HepG2 (cell line): ENCODE data around the gene WEE1. TPM values are rescaled to one million over a fixed set of nuclear protein-coding genes. Genes with fewer than 3 reads are reported as not detected.
A peak's percentile ranks its signal among the peaks of the same experiment; 100 is the strongest.

ENCODE experiments used
- ATAC-seq: fragments of 200-7000 bp; cut with Tn5 transposase; 3 replicates; pipeline ENCODE4 v1.9.1; 2020; ENCODE audit warnings: mild to moderate bottlenecking, moderate library complexity
- Bru-seq: library from RNA; stranded (reverse); fragments of 400-500 nt; gene quantifications from one replicate; lab custom pipeline; 2021; lab: Mats Ljungman, UMichigan
- BruChase-seq, 2 experiments: library from RNA; stranded (reverse); fragments of 400-500 nt; gene quantifications; one replicate each; lab custom pipeline; 2021; lab: Mats Ljungman, UMichigan
- BruUV-seq: library from RNA; stranded (reverse); fragments of 400-500 nt; replicated peaks from 2 replicates; lab custom pipeline; 2021; lab: Mats Ljungman, UMichigan
- CTCF ChIA-PET: fragments of 300-600 bp; formaldehyde crosslinking; extraction: SDS; loops from one replicate; lab custom pipeline; 2021; ENCODE audit warnings: low total read pairs, inconsistent platforms, low intra/inter-chr PET ratio; lab: Yijun Ruan, JAX
- POLR2A ChIA-PET: fragments of 350-600 bp; sonication (Branson Sonifier 250); formaldehyde crosslinking; loops from one replicate; lab custom pipeline; 2020; ENCODE audit warnings: antibody characterized with exemption, inconsistent platforms; lab: Yijun Ruan, JAX
- DNase-seq: peaks from one replicate; pipeline ENCODE4 v3.0.0-alpha.2; 2015; ENCODE audit warnings: low spot score
- FAIRE-seq: peaks from 3 replicates; lab custom pipeline; 2011; peaks lifted over from hg19 to GRCh38; lab: Jason Lieb, UNC
- H2AFZ ChIP-seq: one replicate; pipeline ENCODE4 v1.6.1; 2011; ENCODE audit warnings: low read length, inconsistent platforms
- H3K27ac ChIP-seq: fragments of 300-600 bp; 3 replicates; pipeline ENCODE4 v1.8.0; 2011; ENCODE audit warnings: mixed run types, mild to moderate bottlenecking, mixed read lengths, low read length, inconsistent platforms; ENCODE audit not compliant: insufficient read depth; ENCODE audit errors: extremely low read length
- H3K27me3 ChIP-seq, 2 experiments: fragments of 200-600 bp in 1 of 2; 2 replicates in 1 of 2; 3 replicates in 1 of 2; pipeline versions ENCODE4 v1.6.0 to v1.8.0; 2011; ENCODE audit warnings: low read length in 2 of 2, mild to moderate bottlenecking in 2 of 2, moderate library complexity in 2 of 2, inconsistent platforms in 1 of 2; ENCODE audit not compliant: insufficient read depth in 2 of 2, control insufficient read depth in 1 of 2
- H3K36me3 ChIP-seq, 2 experiments: fragments of 200-600 bp in 1 of 2; replicated peaks in 1 of 2; 2 replicates in 1 of 2; 3 replicates in 1 of 2; pipeline versions ENCODE4 v1.5.1 to v1.8.0; 2011; ENCODE audit warnings: low read length in 2 of 2, inconsistent platforms in 1 of 2; ENCODE audit not compliant: insufficient read depth in 2 of 2, control insufficient read depth in 1 of 2
- H3K4me1 ChIP-seq: 2 replicates; pipeline ENCODE4 v1.5.1; 2012; ENCODE audit warnings: low read length, inconsistent platforms; ENCODE audit not compliant: insufficient read depth
- H3K4me2 ChIP-seq: 2 replicates; pipeline ENCODE4 v1.6.0; 2011; ENCODE audit warnings: low read depth, low read length, inconsistent platforms
- H3K4me3 ChIP-seq, 3 experiments: fragments of 200-600 bp in 1 of 3; sonication (generic), shearing (Covaris generic) in 1 of 3; replicated peaks in 1 of 3; 2 replicates each; pipeline ENCODE4 v1.5.1; 2011 to 2016; ENCODE audit warnings: low read length in 3 of 3, inconsistent platforms in 2 of 3, low read depth in 2 of 3, mild to moderate bottlenecking in 2 of 3, control low read depth in 1 of 3, mixed read lengths in 1 of 3; ENCODE audit not compliant: insufficient read depth in 1 of 3
- H3K79me2 ChIP-seq: one replicate; pipeline ENCODE4 v1.6.1; 2011; ENCODE audit warnings: low read length, inconsistent platforms; ENCODE audit not compliant: insufficient read depth
- H3K9ac ChIP-seq: 2 replicates; pipeline ENCODE4 v1.6.0; 2011; ENCODE audit warnings: mild to moderate bottlenecking, low read depth, low read length, inconsistent platforms; ENCODE audit not compliant: insufficient read depth
- H3K9me3 ChIP-seq: 2 replicates; pipeline ENCODE4 v1.5.1; 2012; ENCODE audit warnings: mild to moderate bottlenecking, low read length
- H4K20me1 ChIP-seq: 2 replicates; pipeline ENCODE4 v1.6.0; 2011; ENCODE audit warnings: inconsistent platforms, mild to moderate bottlenecking, low read length, moderate library complexity; ENCODE audit not compliant: insufficient read depth
- AGO1 ChIP-seq: fragments of 200-400 bp; formaldehyde crosslinking; IDR thresholded peaks from 2 replicates; pipeline ENCODE4 v1.6.1; 2017; ENCODE audit warnings: mild to moderate bottlenecking, low read depth, low read length, moderate library complexity; ENCODE audit not compliant: poor library complexity, severe bottlenecking
- CEBPZ ChIP-seq: IDR thresholded peaks from 2 replicates; pipeline ENCODE4 v1.6.1; 2012; ENCODE audit warnings: low read length, improper control_type of control experiment
- NAIF1 ChIP-seq: sonication (generic); formaldehyde crosslinking; IDR thresholded peaks from 2 replicates; pipeline ENCODE4 v1.5.0; 2020; ENCODE audit warnings: mild to moderate bottlenecking, missing genetic modification reagents, borderline replicate concordance
- PHB2 ChIP-seq: fragments of 450-650 bp; IDR thresholded peaks from 2 replicates; pipeline ENCODE4 v1.6.1; 2018; ENCODE audit not compliant: partially characterized antibody
- PITX1 ChIP-seq: sonication (generic); formaldehyde crosslinking; IDR thresholded peaks from 2 replicates; pipeline ENCODE4 v1.5.1; 2020; ENCODE audit warnings: mild to moderate bottlenecking, missing genetic modification reagents
- POLR2AphosphoS5 ChIP-seq: IDR thresholded peaks from 2 replicates; pipeline ENCODE4 v1.6.1; 2012; ENCODE audit warnings: low read depth, low read length
- ZSCAN30 ChIP-seq: sonication (generic); formaldehyde crosslinking; IDR thresholded peaks from 2 replicates; pipeline ENCODE4 v1.5.0; 2020; ENCODE audit warnings: mild to moderate bottlenecking, missing genetic modification reagents
- WGBS: methylation state at CpG from one replicate; pipeline ENCODE4 v1.1.6; 2017; ENCODE audit warnings: low lambda C conversion rate; 5-methylcytosine and 5-hydroxymethylcytosine counted together
- in situ Hi-C: cut with HindIII; loops from 2 replicates; pipeline ENCODE4 v1.10.0; 2017; ENCODE audit warnings: low pct_unique_long_range_greater_than_20kb; ENCODE audit not compliant: extremely low pct_ligation_motif_present
- intact Hi-C: fragments of 100-400 bp; cut with micrococcal nuclease; formaldehyde crosslinking; loops from one replicate; pipeline ENCODE4 v1.10.0; 2022; ENCODE audit not compliant: unreplicated experiment
- long read RNA-seq, 2 experiments: library from RNA in 1 of 2; library from polyadenylated mRNA in 1 of 2; stranded (forward) in 1 of 2; unstranded in 1 of 2; transcript quantifications; one replicate each; pipeline ENCODE4 v2.0.0, GENCODE V29; 2019 to 2022
- polyA minus RNA-seq, 3 experiments: library from RNA; depleted of rRNA, polyadenylated mRNA; stranded (reverse); fragments of >200 nt; gene quantifications; 2 replicates each; pipeline ENCODE4 v1.2.3, GENCODE V29; 2011; ENCODE audit warnings: low replicate concordance in 1 of 3
- polyA plus RNA-seq, 8 experiments: library from polyadenylated mRNA; depleted of rRNA in 3 of 8; stranded (reverse) in 7 of 8; unstranded in 1 of 8; fragments of >200 nt; fragmentation: Illumina TruSeq in 4 of 8; extraction: Trizol in 4 of 8; gene quantifications; 2 replicates each; pipeline versions ENCODE4 v1.2.1 to v1.2.3, GENCODE V29; 2011 to 2016; ENCODE audit warnings: low read depth in 4 of 8, missing spikeins in 1 of 8, mixed read lengths in 1 of 8; ENCODE audit not compliant: insufficient read depth in 1 of 8
- total RNA-seq, 5 experiments: library from RNA; depleted of rRNA; stranded (reverse); fragments of >200 nt; fragmentation: Illumina TruSeq; extraction: Trizol; gene quantifications; 2 replicates each; pipeline ENCODE4 v1.2.3, GENCODE V29; 2016; ENCODE audit warnings: low read depth in 1 of 5
- TF ChIP-seq, protein P1 (sequence below): sonication (generic); formaldehyde crosslinking; IDR thresholded peaks from 2 replicates; pipeline ENCODE4 v1.8.1; 2023; ENCODE audit warnings: missing genetic modification reagents, mild to moderate bottlenecking, borderline replicate concordance
- TF ChIP-seq, protein P2 (sequence below): IDR thresholded peaks from 2 replicates; pipeline ENCODE4 v1.6.1; 2018; ENCODE audit warnings: missing genetic modification reagents, mild to moderate bottlenecking, missing compliant biosample characterization

The WEE1 gene
- total RNA-seq (2016; rRNA removed; fragmentation: Illumina TruSeq; extraction: Trizol) (63.7 and 71.7 TPM in 2 replicates), polyA plus RNA-seq (2011; rRNA removed) (24.2 and 31.4 TPM in 2 replicates), polyA minus RNA-seq (2011; rRNA and poly(A)+ RNA removed; ENCODE audit: low replicate concordance) (13.9 and 26.9 TPM in 2 replicates), Bru-seq, nascent RNA (percentile 94 among the genes with signal in this experiment), BruChase-seq, experiment 1, labeled RNA remaining after a 6-hour chase (percentile 89 among the genes with signal in this experiment), BruChase-seq, experiment 2, labeled RNA remaining after a 2-hour chase (percentile 96 among the genes with signal in this experiment)
- 5.3 and 8.1 TPM in 2 replicates for total RNA-seq (2016; cell fraction: cytosol; rRNA removed; fragmentation: Illumina TruSeq; extraction: Trizol; ENCODE audit: low read depth)
- 59.2 and 62.0 TPM in 2 replicates for total RNA-seq (2016; cell fraction: insoluble cytoplasmic fraction; rRNA removed; fragmentation: Illumina TruSeq; extraction: Trizol)
- total RNA-seq (2016; cell fraction: membrane; rRNA removed; fragmentation: Illumina TruSeq; extraction: Trizol): 16.3 and 20.1 TPM in 2 replicates
- 55.9 and 59.7 TPM in 2 replicates for total RNA-seq (2016; cell fraction: nucleus; rRNA removed; fragmentation: Illumina TruSeq; extraction: Trizol)
- polyA plus RNA-seq (2011; cell fraction: cytosol; rRNA removed): 9.9 and 15.9 TPM in 2 replicates
- 19.4 and 21.7 TPM in 2 replicates for polyA plus RNA-seq (2011; cell fraction: nucleus; rRNA removed)
- 34.3 and 43.6 TPM in 2 replicates for polyA plus RNA-seq (2012)
- polyA plus RNA-seq (2016; cell fraction: cytosol; fragmentation: Illumina TruSeq; extraction: Trizol; ENCODE audit: low read depth): 1.5 and 1.7 TPM in 2 replicates
- 55.1 and 60.7 TPM in 2 replicates for polyA plus RNA-seq (2016; cell fraction: insoluble cytoplasmic fraction; fragmentation: Illumina TruSeq; extraction: Trizol; ENCODE audit: low read depth)
- 5.2 and 6.5 TPM in 2 replicates for polyA plus RNA-seq (2016; cell fraction: membrane; fragmentation: Illumina TruSeq; extraction: Trizol; ENCODE audit: low read depth)
- polyA plus RNA-seq (2016; cell fraction: nucleus; fragmentation: Illumina TruSeq; extraction: Trizol; ENCODE audit: insufficient read depth, low read depth): 61.4 and 70.9 TPM in 2 replicates
- polyA minus RNA-seq (2011; cell fraction: cytosol; rRNA and poly(A)+ RNA removed): 20.9 and 21.9 TPM in 2 replicates
- polyA minus RNA-seq (2011; cell fraction: nucleus; rRNA and poly(A)+ RNA removed): 77.1 and 85.4 TPM in 2 replicates
- long read RNA-seq, experiment 1, partial matches to known transcripts: 2 of 10 reads
- long read RNA-seq, experiment 1, other reads (novel, unspliced or antisense): 6 of 10 reads
- long read RNA-seq, experiment 2, transcript WEE1-202 (11 exons, 2,799 nt): major isoform, 11 of 30 reads
- long read RNA-seq, experiment 2, partial matches to known transcripts: 2 of 30 reads
- long read RNA-seq, experiment 2, other reads (novel, unspliced or antisense): 15 of 30 reads

GRCh38 chr11:9573052-9573774, at the start of gene WEE1:
TSS of gene WEE1 (plus strand) at chr11:9573670. CDS start at chr11:9573934, 264 bp downstream.
- ChIA-PET CTCF (no interaction called here), POLR2A (interaction anchor here (0.9 to 3.3 kb wide), 17 partner anchors 10 to 1236 kb away, joined by 3 to 35 read pairs (median 6); partner anchors contain the start of genes ADM, EIF4G2 and ZNF143)
- ATAC-seq (peak; percentile 88), FAIRE-seq (no peak), DNase-seq (peak; percentile 94)
- Histone ChIP-seq H3K9me3 (no peaks in the 10 kb centered on the region), H2AFZ (no peak within 1 kb of the TSS), H3K27ac (peak within 1 kb of the TSS; percentile 100), H3K79me2 (peaks cover 46% of the 10 kb centered on the region), H3K4me2 (peak within 1 kb of the TSS; percentile 77), H4K20me1 (peaks cover 7% of the 10 kb centered on the region; the same call in 1 of the 2 replicates), H3K9ac (peak within 1 kb of the TSS; percentile 98), H3K27me3 (no peaks in the 10 kb centered on the region; a peak in 1 of 5 replicates), H3K36me3 (peaks cover 0 to 21% of the 10 kb centered on the region in 2 experiments; a peak in 3 of 5 replicates), H3K4me3 (peak within 1 kb of the TSS; percentile 78 to 90 (median 87)), H3K4me1 (peaks cover 67% of the 10 kb centered on the region)
- intact Hi-C loops (loop anchor here (2.0 to 5.0 kb wide), 2 partner anchors 62 to 111 kb away; partner anchors contain the start of gene ZNF143), in situ Hi-C loops (loop anchor here (5.0 kb wide), 2 partner anchors 39 to 41 kb away; no protein-coding TSS in a partner anchor)
- 0% methylated on average over 6 of the region's 73 CpGs for WGBS
- BruUV-seq: no TSS peak
- TF ChIP-seq NAIF1 (CRISPR knock-in tag): no peak
- TF ChIP-seq, protein P1, sequence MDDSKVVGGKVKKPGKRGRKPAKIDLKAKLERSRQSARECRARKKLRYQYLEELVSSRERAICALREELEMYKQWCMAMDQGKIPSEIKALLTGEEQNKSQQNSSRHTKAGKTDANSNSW (CRISPR knock-in tag): no peak
- no peak for TF ChIP-seq CEBPZ
- TF ChIP-seq, protein P2, sequence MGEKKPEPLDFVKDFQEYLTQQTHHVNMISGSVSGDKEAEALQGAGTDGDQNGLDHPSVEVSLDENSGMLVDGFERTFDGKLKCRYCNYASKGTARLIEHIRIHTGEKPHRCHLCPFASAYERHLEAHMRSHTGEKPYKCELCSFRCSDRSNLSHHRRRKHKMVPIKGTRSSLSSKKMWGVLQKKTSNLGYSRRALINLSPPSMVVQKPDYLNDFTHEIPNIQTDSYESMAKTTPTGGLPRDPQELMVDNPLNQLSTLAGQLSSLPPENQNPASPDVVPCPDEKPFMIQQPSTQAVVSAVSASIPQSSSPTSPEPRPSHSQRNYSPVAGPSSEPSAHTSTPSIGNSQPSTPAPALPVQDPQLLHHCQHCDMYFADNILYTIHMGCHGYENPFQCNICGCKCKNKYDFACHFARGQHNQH (CRISPR knock-in tag): peak; percentile 94
- TF ChIP-seq ZSCAN30 (CRISPR knock-in tag): no peak
- peak; percentile 65 for TF ChIP-seq POLR2AphosphoS5
- TF ChIP-seq PHB2: no peak
- TF ChIP-seq AGO1: peak; percentile 54
- TF ChIP-seq PITX1 (CRISPR knock-in tag): peak; percentile 75; the same call in 1 of the 2 replicates
